Stimulated activated CD4-positive, alpha-beta T cell treated with anti-CD3 and anti-CD28 coated beads, Interleukin-15, amount 100 ng/mL, for 24 hours (primary cell): ENCODE data around the gene ANGPTL7.
A peak's percentile ranks its signal among the peaks of the same experiment; 100 is the strongest.
"Not testable (repeated sequence)": the region's sequence is repeated elsewhere in the genome, so short reads cannot be mapped to it uniquely, and the experiment has no call there.

Source experiments
- DNase-seq: peaks from one replicate; pipeline ENCODE4 v3.0.0-alpha.2; 2020

Gene ANGPTL7, protein sequence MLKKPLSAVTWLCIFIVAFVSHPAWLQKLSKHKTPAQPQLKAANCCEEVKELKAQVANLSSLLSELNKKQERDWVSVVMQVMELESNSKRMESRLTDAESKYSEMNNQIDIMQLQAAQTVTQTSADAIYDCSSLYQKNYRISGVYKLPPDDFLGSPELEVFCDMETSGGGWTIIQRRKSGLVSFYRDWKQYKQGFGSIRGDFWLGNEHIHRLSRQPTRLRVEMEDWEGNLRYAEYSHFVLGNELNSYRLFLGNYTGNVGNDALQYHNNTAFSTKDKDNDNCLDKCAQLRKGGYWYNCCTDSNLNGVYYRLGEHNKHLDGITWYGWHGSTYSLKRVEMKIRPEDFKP

DNA sequence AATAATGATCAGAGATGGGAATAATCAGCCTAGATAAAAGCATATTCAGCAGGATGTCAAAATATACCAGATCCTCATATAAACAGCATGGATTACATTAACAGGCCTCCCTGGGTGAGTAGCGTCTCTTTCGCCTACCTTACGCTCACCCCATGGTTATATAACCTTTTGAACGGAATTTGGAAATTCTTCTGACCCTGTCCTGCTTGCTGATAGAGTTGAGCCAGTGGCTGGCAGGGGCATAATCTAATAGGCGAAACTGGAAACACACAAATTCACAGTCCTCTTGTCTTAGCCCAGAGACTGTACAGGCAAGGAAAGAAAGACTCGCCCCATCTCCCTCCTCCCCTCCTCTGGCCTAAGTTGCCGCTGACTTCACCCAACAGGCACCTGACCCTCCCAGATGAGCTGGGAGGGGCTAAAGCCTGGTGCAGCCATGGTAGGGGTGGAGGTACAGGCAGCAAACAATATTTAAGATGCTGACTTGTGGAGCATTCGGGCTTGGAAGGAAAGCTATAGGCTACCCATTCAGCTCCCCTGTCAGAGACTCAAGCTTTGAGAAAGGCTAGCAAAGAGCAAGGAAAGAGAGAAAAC is at the start of gene ANGPTL7:
ANGPTL7 (plus strand) TSS at position 498 of the 594 bp plus-strand sequence. CDS start 225 bp downstream, outside the sequence.
- DNase-seq = no peak

DNA sequence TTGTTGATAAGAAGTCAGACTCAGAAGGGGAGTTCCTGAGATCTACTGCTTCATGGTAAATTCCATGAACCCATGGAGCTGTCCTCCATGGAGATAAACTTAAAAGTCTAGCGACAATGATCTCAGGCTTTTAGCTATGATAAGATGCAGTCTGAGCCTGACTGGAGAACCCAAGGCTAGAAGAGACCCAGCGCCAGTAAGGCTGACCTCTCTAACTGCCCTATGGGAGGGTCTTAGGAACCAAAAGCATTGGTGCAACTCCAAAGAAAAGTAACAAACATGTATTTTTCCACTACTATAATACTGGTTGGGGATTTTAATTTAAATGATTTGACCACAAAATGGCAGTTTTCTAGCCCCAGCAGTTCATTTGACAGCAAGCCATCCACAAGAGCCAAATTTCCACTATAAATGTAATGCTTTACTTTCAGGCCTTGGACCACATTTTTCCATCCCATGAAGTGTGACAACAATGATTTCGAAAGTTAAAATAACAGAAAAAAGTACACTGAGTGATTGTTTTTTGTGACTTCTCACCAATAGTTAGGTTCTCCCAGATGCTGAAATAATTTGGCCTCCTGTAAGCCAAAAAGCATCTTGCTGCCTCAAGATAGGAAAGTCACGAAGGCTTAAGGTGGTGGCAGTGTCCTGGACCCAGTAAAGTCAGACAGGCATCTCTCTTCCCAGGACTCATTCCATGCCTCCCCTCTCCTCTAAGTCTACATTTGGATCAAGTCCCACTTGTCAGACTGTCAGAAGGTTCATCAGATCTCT is 46.4 kb upstream of the ANGPTL7 start:
- DNase-seq = no peak

DNA sequence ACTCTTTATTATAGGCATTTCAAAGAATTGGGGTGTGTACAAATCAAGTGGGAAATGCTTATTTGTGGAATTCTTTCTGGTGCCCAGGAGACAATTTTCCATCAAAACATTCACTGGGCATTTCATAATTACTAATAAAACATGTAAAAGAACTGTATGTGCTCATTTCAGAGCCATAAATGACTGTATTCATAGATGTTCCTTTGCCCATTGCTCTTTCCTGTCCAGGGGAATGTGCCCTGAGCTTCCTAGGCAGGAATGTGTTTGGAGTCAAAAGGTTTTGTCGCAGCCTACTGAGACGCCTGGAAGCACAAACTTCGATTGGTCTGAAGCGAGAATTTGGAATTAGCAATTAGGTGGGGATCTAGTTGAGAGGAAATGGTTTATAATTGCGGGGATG is 45.8 kb upstream of the ANGPTL7 start:
- DNase-seq = no peak

DNA sequence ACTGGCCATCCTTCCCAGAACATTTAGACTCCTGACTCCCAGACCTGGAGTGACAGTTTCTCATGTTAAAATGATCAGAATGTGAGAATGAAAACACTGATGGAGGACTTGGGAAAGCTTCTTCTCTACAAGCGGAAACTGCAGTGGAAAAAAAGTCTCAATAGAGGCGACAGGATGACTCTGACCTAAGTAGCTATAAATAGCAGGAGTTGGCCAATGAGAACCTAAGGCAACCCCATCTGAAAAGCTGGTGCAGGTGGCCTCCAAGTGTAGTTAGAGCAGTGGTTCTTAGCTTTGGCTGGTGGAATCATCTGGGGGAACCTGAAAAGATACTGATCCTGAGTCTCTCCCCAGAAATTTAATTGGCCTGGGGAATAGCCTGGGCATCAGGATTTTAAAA is 45.2 kb upstream of the ANGPTL7 start:
- peak; percentile 16 for DNase-seq

DNA sequence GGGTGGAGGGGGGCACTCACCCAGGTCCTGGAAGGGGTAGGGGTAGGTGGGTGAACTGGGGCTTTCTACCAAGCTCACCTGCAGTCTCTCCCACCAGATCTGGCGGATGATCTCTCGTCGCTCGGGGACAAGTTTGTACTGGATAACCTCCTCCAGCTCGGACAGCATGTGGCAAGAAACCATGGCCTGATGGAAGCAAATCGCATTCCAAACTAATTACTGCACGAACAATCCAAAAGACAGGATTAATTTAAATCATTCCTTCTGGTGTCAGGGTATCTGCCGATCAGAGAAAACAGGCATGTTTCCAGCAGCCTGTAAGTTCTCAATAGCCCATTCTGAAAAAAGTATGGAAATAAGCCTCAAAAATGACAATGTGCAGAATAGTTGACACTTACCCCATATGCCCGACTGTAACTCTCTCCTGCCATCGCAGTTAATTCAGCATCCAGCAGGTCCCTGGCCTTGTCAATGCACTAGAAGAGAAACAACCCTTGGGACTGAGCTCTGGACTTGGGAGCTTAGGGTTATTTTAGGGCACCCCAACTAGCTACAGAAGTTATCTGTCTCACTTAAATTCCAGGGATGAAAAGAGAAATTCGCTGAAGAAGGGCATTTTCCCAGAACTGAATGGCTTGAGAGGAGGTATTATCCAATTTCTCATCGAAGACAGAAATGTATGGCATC is 44.4 kb upstream of the ANGPTL7 start:
- no peak for DNase-seq

DNA sequence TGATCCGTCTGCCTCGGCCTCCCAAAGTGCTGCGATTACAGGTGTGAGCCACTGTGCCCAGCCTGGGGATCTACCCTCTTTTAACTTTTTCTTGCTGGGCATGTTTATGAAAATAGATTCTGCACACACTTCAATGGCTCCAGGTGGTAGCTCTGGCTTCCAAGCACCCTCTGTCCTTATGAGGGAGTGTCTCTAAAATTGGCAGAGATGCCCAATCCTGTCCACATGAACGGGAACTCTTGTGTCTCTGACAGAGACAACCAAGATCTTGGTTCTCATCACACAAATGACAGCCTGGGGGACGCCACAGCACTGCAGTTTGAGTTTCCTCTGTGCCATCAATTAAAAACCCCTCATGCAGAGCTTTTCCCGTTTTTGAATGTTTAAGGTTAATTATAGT is 43.4 kb upstream of the ANGPTL7 start:
- DNase-seq = no peak

DNA sequence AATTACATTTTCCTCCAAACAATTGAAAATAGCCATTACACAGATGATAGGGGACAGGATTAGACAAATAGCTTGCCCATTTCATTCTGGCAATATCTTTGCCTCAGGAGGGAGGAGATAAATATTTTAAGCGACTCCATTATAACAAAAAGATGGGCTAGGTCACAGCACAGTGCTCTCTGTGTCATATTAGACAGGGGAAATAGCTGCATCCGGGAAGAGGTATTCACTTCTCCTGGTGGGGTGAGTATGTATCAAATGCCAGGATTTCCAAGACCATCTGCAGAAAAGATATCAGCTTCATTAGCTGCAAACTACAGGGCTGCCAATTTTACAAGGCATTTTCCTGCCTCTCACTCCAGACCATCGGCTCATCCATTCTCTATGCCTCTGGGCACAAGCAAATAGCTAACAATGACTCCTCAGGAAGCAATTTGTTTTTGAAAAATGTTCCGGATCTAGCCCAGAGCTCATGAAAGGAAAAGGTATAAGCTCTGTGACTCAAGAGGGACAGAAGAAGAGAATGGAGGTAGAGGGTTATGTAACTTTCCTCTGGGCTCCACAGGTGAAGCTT is 41.9 kb upstream of the ANGPTL7 start:
- no peak for DNase-seq

DNA sequence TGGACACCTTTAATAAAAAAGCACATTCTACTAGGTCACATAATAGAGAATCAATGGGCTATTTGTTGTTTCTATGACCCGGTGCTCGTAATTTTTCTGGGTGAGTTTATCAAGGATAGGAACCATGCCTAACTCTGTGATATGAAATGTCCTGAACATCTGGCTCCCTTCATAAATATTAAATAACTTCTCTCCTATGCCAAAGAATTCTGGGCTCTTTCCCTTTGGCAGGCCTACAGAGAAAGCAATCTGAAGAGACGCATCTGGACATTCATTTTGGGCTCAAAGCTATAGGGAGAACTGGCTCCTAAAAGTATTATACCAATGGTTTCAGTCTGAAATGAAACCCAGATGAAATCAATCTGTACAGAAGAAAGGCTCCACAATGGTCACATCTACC is 38.8 kb upstream of the ANGPTL7 start:
- no peak for DNase-seq

DNA sequence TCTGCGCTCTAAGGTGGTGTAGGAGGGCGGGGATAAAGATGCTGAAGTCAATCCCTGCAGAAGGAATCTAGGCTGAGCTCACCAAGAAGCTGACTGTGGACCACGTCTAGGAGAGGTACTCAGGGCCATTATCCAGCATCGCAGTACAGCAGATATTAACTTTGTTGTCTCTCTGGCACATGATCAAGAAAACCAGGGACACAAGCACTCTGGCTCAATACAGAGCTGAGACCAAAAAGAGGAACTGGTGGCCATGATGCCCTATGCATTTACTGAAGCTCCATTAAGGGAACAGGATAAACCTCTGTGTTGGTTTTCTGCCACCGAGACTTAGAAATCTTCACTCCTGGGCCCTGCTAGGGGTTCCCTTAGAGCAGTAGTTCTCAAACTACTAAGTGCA is 38.0 kb upstream of the ANGPTL7 start:
- DNase-seq = no peak

DNA sequence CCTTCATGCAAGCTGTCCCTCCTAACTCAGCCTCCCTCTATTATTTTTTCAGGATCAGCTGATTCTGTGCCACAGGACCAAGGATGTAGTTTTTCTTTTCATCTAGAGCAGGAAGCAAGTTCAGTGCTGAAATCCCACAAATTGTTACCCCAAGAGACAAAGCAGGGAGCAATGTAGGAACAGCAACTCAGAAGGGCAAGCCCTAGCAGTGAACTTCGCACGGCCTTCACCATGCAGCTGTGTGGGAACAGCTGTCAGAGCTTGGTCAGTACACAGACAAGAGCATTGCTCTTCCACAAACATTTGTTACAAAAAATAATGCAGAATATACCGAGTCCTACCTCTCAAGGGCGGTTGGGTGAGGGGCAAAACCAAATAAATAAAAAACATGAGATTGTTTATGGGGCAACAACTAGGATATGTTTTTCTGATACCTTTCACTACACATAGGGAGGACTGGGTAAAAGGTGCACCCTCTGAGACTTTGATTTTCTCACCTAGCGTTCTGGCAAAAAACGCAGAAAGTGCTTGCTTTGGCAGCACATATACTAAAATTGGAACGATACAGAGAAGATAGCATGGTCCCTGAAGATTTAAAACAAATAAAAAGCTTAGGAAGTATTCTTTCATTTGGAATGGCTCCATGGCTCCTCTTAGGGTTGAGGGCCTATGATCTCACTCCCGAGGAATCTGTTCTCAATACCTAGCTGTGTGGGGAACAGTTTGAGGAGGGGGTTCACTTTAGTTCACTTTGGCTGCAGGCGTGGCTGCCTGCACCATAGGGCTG is 37.1 kb upstream of the ANGPTL7 start:
- DNase-seq = no peak

DNA sequence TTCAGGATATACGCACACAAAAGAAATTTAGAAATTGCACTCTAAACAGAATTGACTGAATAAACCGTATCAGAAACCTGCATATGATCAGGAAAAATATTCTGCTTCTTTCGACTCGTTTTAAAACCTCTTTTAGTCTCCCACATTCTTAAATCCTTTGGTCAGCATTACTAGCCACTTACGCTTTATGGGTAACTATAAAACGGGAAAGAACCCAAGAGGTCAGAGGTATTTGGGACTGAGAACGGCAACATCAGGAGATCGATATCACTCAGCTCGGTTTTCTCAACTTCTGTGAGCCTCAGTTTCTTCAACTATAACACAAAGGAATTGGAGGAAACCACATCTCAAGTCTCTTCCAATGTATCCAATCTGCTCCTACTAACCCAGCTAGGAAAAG is 36.4 kb upstream of the ANGPTL7 start:
- DNase-seq = no peak

DNA sequence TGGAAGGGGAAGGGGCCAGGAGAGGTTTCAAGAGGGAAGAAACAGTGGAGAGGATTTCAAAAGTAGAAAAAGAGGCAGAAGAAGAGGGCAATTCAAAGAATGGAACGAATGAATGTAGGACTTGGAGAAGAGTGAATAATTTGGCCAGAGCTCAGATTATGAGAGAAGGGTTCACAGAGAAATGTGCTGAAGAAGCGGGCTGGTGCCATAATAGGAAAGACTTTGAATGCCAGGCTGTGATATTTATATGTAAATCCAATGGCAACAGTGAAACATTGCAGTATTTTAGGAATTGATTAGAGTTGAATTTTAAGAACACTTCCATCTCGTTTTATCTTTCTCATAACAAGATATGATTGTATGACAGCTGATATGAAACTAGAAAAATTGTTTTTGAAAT is 36.0 kb upstream of the ANGPTL7 start:
- DNase-seq = no peak

DNA sequence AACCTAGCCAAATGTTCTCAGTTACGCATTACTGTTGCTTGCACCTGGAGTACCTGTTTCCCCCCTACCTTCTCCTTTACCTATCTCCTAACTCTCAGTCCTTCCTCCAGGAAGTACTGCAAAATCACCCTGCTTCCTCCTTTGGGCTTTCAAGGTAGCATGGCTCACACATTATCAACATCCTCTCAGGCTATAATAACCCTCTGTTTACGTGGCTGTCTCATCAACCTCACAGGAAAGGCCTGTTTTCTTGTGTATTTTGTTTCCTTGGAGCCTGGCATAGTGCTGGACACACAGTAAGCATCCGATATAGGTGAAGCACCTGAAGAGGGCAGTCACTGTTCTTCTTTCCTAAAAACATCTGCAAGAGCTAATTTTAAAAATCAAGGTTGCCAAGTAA is 32.7 kb upstream of the ANGPTL7 start:
- no peak for DNase-seq

DNA sequence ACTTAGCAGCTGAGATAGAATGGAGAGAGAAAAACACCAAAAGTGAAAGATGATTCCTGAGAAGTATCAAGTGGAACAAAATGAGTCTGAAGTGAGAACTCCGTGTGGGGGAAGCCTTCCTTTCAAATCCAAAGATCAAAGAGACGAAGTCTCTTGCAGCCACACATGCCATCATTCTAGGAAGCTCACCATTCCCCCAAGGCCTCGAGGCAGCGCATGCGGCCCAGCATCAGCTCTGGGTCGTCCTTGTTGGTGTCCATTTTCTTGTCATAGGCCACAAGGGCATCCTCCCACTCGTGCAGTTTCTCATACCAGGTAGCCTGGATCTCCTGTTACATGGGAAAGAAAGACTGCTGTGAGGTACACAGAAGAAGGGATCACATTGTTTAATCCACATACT is 32.2 kb upstream of the ANGPTL7 start:
- DNase-seq = peak; percentile 46

DNA sequence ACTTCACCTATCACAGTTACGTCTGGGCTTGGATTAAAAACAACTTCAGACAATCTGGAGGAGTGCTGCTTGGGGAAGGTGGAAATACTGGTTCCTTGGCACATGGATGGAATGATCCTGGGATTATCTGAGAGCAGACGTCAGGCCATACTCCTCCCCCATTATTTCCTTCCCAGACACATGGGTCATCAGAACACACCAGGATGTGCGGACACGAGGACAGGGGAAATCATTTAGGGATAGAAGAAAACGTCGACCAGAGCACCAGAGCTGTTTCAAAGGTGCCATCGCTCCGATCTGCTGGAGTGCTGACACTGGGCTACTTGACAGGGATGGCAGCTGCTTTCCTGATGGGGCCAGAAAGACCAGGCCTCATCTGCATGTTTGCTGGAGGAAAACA is 31.8 kb upstream of the ANGPTL7 start:
- DNase-seq = no peak

DNA sequence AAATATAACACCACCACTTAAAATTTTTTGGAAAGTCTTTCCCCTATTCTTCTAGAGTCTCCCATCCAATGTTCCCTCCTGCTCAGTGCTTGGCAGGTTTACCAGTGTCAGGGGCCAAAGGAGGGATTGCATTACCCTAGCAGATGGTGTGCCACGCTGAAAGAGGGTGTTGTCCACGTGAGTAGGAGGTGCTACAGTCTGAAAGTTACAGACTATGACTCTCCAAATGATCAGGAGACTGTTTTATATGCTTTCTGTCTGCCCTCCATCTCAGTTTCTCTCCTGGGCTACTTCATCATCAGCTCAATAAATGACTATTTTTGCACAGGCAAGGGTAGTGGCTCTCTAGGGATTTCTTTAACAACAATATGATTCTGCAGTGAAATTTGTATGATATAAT is 31.3 kb upstream of the ANGPTL7 start:
- no peak for DNase-seq

DNA sequence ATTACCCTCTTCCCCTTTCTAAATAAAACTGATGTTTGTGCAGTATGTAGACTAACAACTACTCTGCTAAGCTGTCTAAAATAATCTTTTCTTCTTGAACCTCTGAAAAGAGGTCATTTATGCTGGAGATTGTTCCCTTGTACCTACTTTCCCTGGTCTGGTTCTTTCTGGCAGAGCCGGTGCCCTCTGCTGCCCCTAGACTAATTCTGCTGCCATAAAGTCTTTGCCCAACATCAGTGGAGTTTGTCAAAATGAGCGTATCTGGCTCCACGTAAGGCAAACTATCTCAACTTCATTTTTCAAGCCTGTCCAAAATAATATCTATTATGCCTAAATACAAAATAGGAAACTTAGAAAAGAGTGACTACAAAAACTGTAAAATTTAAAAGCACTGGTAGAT is 30.9 kb upstream of the ANGPTL7 start:
- DNase-seq = no peak

DNA sequence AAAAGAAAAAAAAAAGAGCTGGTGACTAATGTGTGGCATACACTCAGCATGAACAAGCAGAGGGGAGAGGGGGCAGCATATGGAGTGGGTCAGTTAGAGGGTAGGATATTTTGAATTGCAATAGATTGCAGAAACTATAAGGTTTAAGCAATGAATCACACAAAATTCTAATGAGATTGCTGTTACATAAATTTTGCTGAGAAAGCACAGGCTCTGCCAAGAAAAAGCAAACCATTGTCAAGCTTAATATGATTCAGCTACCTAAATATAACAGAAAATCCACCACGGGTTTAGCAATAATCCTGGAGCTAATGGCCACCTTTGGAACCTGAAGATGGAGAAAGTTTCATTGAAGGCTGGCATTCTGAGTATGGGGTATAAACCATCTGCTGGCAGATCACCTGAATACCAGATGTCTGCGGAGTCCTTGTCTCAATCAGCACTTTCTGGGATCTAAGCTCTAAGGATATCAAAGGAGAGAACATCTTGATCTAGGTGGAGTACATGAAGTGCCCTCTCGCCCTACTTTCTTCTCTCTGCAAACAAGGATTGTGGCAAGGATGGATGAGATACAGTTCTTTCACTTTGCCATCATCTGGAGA is 30.3 kb upstream of the ANGPTL7 start:
- no peak for DNase-seq

DNA sequence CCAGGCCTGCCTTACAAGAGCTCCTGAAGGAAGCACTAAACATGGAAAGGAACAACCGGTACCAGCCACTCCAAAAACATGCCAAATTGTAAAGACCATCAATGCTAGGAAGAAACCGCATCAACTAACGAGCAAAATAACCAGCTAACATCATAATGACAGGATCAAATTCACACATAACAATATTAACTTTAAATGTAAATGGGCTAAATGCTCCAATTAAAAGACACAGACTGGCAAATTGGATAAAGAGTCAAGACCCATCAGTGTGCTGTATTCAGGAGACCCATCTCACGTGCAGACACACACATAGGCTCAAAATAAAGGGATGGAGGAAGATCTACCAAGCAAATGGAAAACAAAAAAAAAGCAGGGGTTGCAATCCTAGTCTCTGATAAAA is 26.4 kb upstream of the ANGPTL7 start:
- not testable (repeated sequence) for DNase-seq

DNA sequence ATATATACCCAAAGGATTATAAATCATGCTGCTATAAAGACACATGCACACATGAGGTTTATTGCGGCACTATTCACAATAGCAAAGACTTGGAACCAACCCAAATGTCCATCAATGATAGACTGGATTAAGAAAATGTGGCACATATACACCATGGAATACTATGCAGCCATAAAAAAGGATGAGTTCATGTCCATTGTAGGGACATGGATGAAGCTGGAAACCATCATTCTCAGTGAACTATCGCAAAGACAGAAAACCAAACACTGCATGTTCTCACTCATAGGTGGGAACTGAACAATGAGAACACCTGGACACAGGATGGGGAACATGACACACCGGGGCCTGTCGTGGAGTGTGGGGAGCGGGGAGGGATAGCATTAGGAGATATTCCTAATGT is 22.4 kb upstream of the ANGPTL7 start:
- DNase-seq = not testable (repeated sequence)

DNA sequence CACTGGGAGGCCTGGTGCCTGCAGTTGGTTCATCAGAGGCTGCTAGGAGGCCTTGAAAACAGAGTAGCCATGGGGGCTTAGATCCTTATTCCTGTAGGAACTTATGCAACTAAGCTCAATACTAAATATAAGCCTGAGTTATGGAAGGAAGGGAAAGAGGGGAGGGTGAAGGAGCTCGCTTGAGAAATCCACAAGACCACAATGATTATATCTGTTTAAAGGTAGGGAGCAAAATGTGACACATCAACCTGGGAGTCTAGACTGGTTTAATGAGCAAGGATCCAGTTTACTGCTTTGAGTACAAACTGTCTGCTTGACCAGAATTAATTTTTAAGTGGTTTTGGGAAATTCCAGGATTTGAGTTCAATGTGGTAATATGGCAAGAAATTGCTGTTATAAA is 20.4 kb upstream of the ANGPTL7 start:
- DNase-seq = no peak

DNA sequence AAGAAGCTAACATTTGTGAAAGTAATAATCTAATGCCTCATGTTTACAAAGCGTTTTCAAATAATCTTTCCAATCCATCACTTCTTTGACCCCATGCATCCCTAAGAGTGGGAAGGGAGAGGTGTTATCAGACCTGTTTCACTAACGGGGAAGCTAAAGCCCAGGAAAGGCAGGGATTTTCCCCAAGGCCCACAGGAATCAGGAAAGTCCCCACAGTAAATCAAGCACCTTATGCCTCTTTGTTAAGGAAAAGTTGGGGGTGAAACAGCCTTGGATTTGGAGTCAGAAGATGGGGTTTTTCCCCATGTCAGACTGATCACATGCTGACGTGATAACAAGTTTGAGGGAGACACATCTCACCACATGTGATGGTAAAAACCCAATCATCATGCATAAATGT is 20.0 kb upstream of the ANGPTL7 start:
- DNase-seq = no peak
